Kidney (tissue), 14 donors: ENCODE measurements around the gene SRD5A3. TPM values are rescaled to one million over a fixed set of nuclear protein-coding genes. Genes with fewer than 3 reads are reported as not detected.

Source experiments
- DNase-seq, 5 donors: peaks; one replicate each; pipeline ENCODE4 v3.0.0-alpha.2; 2013 to 2020
- FAIRE-seq: peaks from 2 replicates; lab custom pipeline; 2012; peaks lifted over from hg19 to GRCh38; lab: Jason Lieb, UNC
- H3K27ac ChIP-seq, 2 donors: one replicate each; pipeline ENCODE4 v1.7.0; 2013; ENCODE audit warnings: low read depth in 2 of 2, low read length in 2 of 2, inconsistent platforms in 1 of 2
- H3K27me3 ChIP-seq: one replicate; pipeline ENCODE4 v1.7.1; 2013; ENCODE audit warnings: low read length, inconsistent platforms; ENCODE audit not compliant: control insufficient read depth, insufficient read depth
- H3K36me3 ChIP-seq, 3 donors: one replicate each; pipeline versions ENCODE4 v1.7.0 to v1.7.1; 2013; ENCODE audit warnings: low read length in 3 of 3, control low read depth in 1 of 3, inconsistent platforms in 1 of 3; ENCODE audit not compliant: insufficient read depth in 3 of 3, control insufficient read depth in 2 of 3
- H3K4me1 ChIP-seq, 3 donors: one replicate each; pipeline versions ENCODE4 v1.7.0 to v1.7.1; 2013; ENCODE audit warnings: low read length in 3 of 3, inconsistent platforms in 1 of 3, low read depth in 1 of 3; ENCODE audit not compliant: control insufficient read depth in 2 of 3, insufficient read depth in 2 of 3
- H3K4me3 ChIP-seq, 3 donors: one replicate each; pipeline versions ENCODE4 v1.7.0 to v1.8.1; 2013; ENCODE audit warnings: low read length in 3 of 3, control low read depth in 1 of 3, inconsistent platforms in 1 of 3
- H3K9ac ChIP-seq, 3 donors: one replicate each; pipeline versions ENCODE4 v1.7.0 to v1.7.1; 2013; ENCODE audit warnings: low read length in 3 of 3, control low read depth in 1 of 3, inconsistent platforms in 1 of 3
- H3K9me3 ChIP-seq, 3 donors: one replicate each; pipeline versions ENCODE4 v1.7.0 to v1.7.1; 2013; ENCODE audit warnings: low read length in 3 of 3, control low read depth in 1 of 3, inconsistent platforms in 1 of 3; ENCODE audit not compliant: control insufficient read depth in 2 of 3, insufficient read depth in 1 of 3
- CTCF ChIP-seq: IDR thresholded peaks from 3 replicates; pipeline ENCODE4 v1.5.1; 2012; ENCODE audit warnings: mild to moderate bottlenecking, moderate library complexity, borderline replicate concordance; ENCODE audit not compliant: insufficient read depth; ENCODE audit errors: extremely low read depth
- intact Hi-C: fragments of 100-400 bp; cut with DNase I; formaldehyde crosslinking; loops from one replicate; pipeline ENCODE4 v1.11.1; 2022
- polyA plus RNA-seq: library from polyadenylated mRNA; stranded (reverse); fragments of 350-450 nt; fragmentation: Illumina TruSeq; extraction: RNeasy Lipid Tissue Mini Kit (QIAGEN cat#74804); gene quantifications from one replicate; pipeline ENCODE4 v1.2.3, GENCODE V29; 2014; ENCODE audit warnings: low read depth, low replicate concordance; ENCODE audit not compliant: insufficient read depth
- total RNA-seq: library from RNA; stranded (reverse); fragmentation: NEBNext Ultra II Directional; extraction: Animal tissue kit (Norgen Biotek cat#: 25700); gene quantifications from one replicate; pipeline ENCODE4 v1.2.1, GENCODE V29; 2021
- donor health status: control.
- donor health status: control.
- donor health status: control.
- donor health status: control.
- donor health status: control.
- donor health status: DM: yes; HTN: yes; CAD: no.
- donor health status: Normal renal cell carcinoma (clear cell type).

Gene SRD5A3
- total and polyA plus RNA-seq, 2 donors from 2014 or later: 10.6 to 21.5 TPM

- H3K9me3 ChIP-seq: no peaks in the 10 kb centered on the region
- H3K27me3 ChIP-seq: no peaks in the 10 kb centered on the region
- H3K36me3 ChIP-seq: peaks cover 0 to 6% (median 0%) of the 10 kb centered on the region in 3 donors
- H3K4me1 ChIP-seq: peaks cover 0 to 10% (median 10%) of the 10 kb centered on the region in 3 donors
- no peak overlapping the region for H3K27ac ChIP-seq
- intact Hi-C loops: no loop called here
- FAIRE-seq (no peak), DNase-seq (no peak)
- H3K4me3 ChIP-seq: no peak overlapping the region
- no peak overlapping the region for H3K9ac ChIP-seq
- TF ChIP-seq CTCF: no peak
Observed at GRCh38 chr4:55399581-55399980, 53.5 kb downstream of the SRD5A3 start.

GRCh38 chr4:55405073-55405472 lies 59.0 kb downstream of the SRD5A3 start:
- no peaks in the 10 kb centered on the region for H3K27me3 ChIP-seq
- H3K9ac ChIP-seq: no peak overlapping the region
- no peak for DNase-seq
- no peaks in the 10 kb centered on the region for H3K9me3 ChIP-seq
- peaks cover 0 to 6% (median 0%) of the 10 kb centered on the region in 3 donors for H3K36me3 ChIP-seq
- intact Hi-C loops: no loop called here
- H3K4me3 ChIP-seq: no peak overlapping the region
- H3K4me1 ChIP-seq: peaks cover 0 to 4% (median 2%) of the 10 kb centered on the region in 3 donors
- H3K27ac ChIP-seq: no peak overlapping the region
- FAIRE-seq: no peak
- TF ChIP-seq CTCF: no peak

GRCh38 chr4:55406545-55406944 lies 60.5 kb downstream of the SRD5A3 start:
- DNase-seq (no peak), FAIRE-seq (no peak)
- TF ChIP-seq CTCF: no peak
- intact Hi-C loops: no loop called here
- H3K36me3 ChIP-seq: peaks cover 0 to 4% (median 0%) of the 10 kb centered on the region in 3 donors
- H3K27me3 ChIP-seq: no peaks in the 10 kb centered on the region
- no peak overlapping the region for H3K4me3 ChIP-seq
- no peak overlapping the region for H3K9ac ChIP-seq
- H3K4me1 ChIP-seq: no peaks in the 10 kb centered on the region
- no peaks in the 10 kb centered on the region for H3K9me3 ChIP-seq
- H3K27ac ChIP-seq: no peak overlapping the region

GRCh38 chr4:55407119-55407518 lies 61.1 kb downstream of the SRD5A3 start:
- H3K36me3 ChIP-seq: peaks cover 0 to 4% (median 0%) of the 10 kb centered on the region in 3 donors
- no peak overlapping the region for H3K27ac ChIP-seq
- H3K27me3 ChIP-seq: no peaks in the 10 kb centered on the region
- no peak for FAIRE-seq
- intact Hi-C loops: no loop called here
- no peaks in the 10 kb centered on the region for H3K9me3 ChIP-seq
- no peaks in the 10 kb centered on the region for H3K4me1 ChIP-seq
- no peak for TF ChIP-seq CTCF
- no peak for DNase-seq
- H3K4me3 ChIP-seq: no peak overlapping the region
- H3K9ac ChIP-seq: no peak overlapping the region
